K562 (cell line): ENCODE measurements around the gene DSCAM. TPM values are rescaled to one million over a fixed set of nuclear protein-coding genes. Genes with fewer than 3 reads are reported as not detected.

ENCODE experiments used
- ATAC-seq: fragments of 200-7000 bp; cut with Tn5 transposase; 3 replicates; pipeline ENCODE4 v1.9.1; 2020; ENCODE audit warnings: moderate library complexity
- BruUV-seq: library from RNA; stranded (reverse); fragments of 400-500 nt; replicated peaks from 2 replicates; lab custom pipeline; 2021; lab: Mats Ljungman, UMichigan
- CTCF ChIA-PET: fragments of 300-600 bp; formaldehyde crosslinking; extraction: SDS; loops from one replicate; lab custom pipeline; 2021; ENCODE audit warnings: low intra/inter-chr PET ratio; lab: Yijun Ruan, JAX
- POLR2A ChIA-PET: fragments of 300-600, 350-650 bp; sonication (Branson Sonifier 250); formaldehyde crosslinking; extraction: SDS; loops from one replicate; lab custom pipeline; 2021; ENCODE audit warnings: antibody characterized with exemption, inconsistent platforms; lab: Yijun Ruan, JAX
- DNase-seq, 4 experiments: peaks; one replicate each; pipeline versions ENCODE4 v3.0.0 to v3.0.0-alpha.2; 2011 to 2018; ENCODE audit warnings: low spot score in 3 of 4, mixed read lengths in 3 of 4; ENCODE audit errors: extremely low read depth in 1 of 4
- FAIRE-seq: peaks from 2 replicates; lab custom pipeline; 2011; peaks lifted over from hg19 to GRCh38; lab: Jason Lieb, UNC
- H2AFZ ChIP-seq: 2 replicates; pipeline ENCODE4 v1.6.0; 2011; ENCODE audit warnings: low read depth, low read length, control low read depth, inconsistent platforms
- H3K27ac ChIP-seq: fragments of 200-600 bp; 3 replicates; pipeline ENCODE4 v1.8.0; 2011; ENCODE audit warnings: low read depth, mild to moderate bottlenecking, control low read depth, inconsistent platforms, low read length, moderate library complexity, mixed read lengths; ENCODE audit errors: extremely low read depth
- H3K27me3 ChIP-seq, 2 experiments: fragments of 300-600 bp in 1 of 2; 2 replicates in 1 of 2; 3 replicates in 1 of 2; pipeline versions ENCODE4 v1.6.0 to v1.8.0; 2011; ENCODE audit warnings: inconsistent platforms in 2 of 2, low read length in 2 of 2, mild to moderate bottlenecking in 1 of 2, mixed read lengths in 1 of 2, moderate library complexity in 1 of 2; ENCODE audit not compliant: control insufficient read depth in 2 of 2, insufficient read depth in 2 of 2
- H3K36me3 ChIP-seq: fragments of 300-600 bp; 3 replicates; pipeline ENCODE4 v1.8.0; 2011; ENCODE audit warnings: mild to moderate bottlenecking, low read length, inconsistent platforms; ENCODE audit not compliant: control insufficient read depth, insufficient read depth
- H3K4me1 ChIP-seq, 2 experiments: fragments of 200-600 bp in 1 of 2; replicated peaks in 1 of 2; 2 replicates in 1 of 2; 3 replicates in 1 of 2; pipeline versions ENCODE4 v1.5.1 to v1.8.0; 2011; ENCODE audit warnings: inconsistent platforms in 2 of 2, low read length in 2 of 2, mild to moderate bottlenecking in 1 of 2, mixed read lengths in 1 of 2, moderate library complexity in 1 of 2; ENCODE audit not compliant: control insufficient read depth in 2 of 2, insufficient read depth in 2 of 2
- H3K4me2 ChIP-seq: 2 replicates; pipeline ENCODE4 v1.6.1; 2011; ENCODE audit warnings: low read length, control low read depth, inconsistent platforms, mixed read lengths; ENCODE audit not compliant: insufficient read depth
- H3K4me3 ChIP-seq: fragments of 200-600 bp; sonication (generic), shearing (Covaris generic); 2 replicates; pipeline ENCODE4 v1.5.1; 2016; ENCODE audit warnings: control low read depth, inconsistent platforms
- H3K79me2 ChIP-seq: fragments of 200-600 bp; 3 replicates; pipeline ENCODE4 v1.8.0; 2011; ENCODE audit warnings: low read length, inconsistent platforms; ENCODE audit not compliant: control insufficient read depth, insufficient read depth
- H3K9ac ChIP-seq, 2 experiments: 2 replicates each; pipeline versions ENCODE4 v1.6.0 to v1.6.1; 2011; ENCODE audit warnings: low read depth in 2 of 2, low read length in 2 of 2, control low read depth in 1 of 2, inconsistent platforms in 1 of 2, mild to moderate bottlenecking in 1 of 2, mixed read lengths in 1 of 2; ENCODE audit not compliant: insufficient read depth in 1 of 2
- H3K9me1 ChIP-seq: one replicate; pipeline ENCODE4 v1.6.0; 2011; ENCODE audit warnings: inconsistent platforms, mild to moderate bottlenecking, low read length, moderate library complexity; ENCODE audit not compliant: control insufficient read depth, insufficient read depth
- H3K9me3 ChIP-seq: replicated peaks from 2 replicates; pipeline ENCODE4 v1.5.1; 2011; ENCODE audit warnings: low read depth, low read length, inconsistent platforms; ENCODE audit not compliant: control insufficient read depth, insufficient read depth
- H4K20me1 ChIP-seq: replicated peaks from 2 replicates; pipeline ENCODE4 v1.6.1; 2011; ENCODE audit warnings: low read length, inconsistent platforms, mixed read lengths; ENCODE audit not compliant: control insufficient read depth, insufficient read depth
- BHLHE40 ChIP-seq: IDR thresholded peaks from 2 replicates; pipeline ENCODE4 v1.6.1; 2011; ENCODE audit warnings: low read length, improper control_type of control experiment
- CGGBP1 ChIP-seq: fragments of 250-450 bp; sonication (Bioruptor Pico); IDR thresholded peaks from 2 replicates; pipeline ENCODE4 v1.9.0; 2021; ENCODE audit warnings: mild to moderate bottlenecking
- JUN ChIP-seq, 2 experiments: sonication (generic) in 1 of 2; formaldehyde crosslinking in 1 of 2; IDR thresholded peaks; 2 replicates each; pipeline versions ENCODE4 v1.6.1 to v1.8.0; 2012 to 2022; ENCODE audit warnings: borderline replicate concordance in 2 of 2, mild to moderate bottlenecking in 2 of 2, improper control_type of control experiment in 1 of 2, low read depth in 1 of 2, low read length in 1 of 2, missing genetic modification reagents in 1 of 2
- MAFF ChIP-seq: IDR thresholded peaks from 2 replicates; pipeline ENCODE4 v1.6.1; 2012; ENCODE audit warnings: low read length, improper control_type of control experiment
- POLR2A ChIP-seq: fragments of 450-650 bp; conservative IDR thresholded peaks from 2 replicates; pipeline ENCODE4 v1.6.1; 2016
- ZNF263 ChIP-seq: sonication (generic); formaldehyde crosslinking; IDR thresholded peaks from 2 replicates; pipeline ENCODE4 v1.8.0; 2022; ENCODE audit warnings: mild to moderate bottlenecking, missing genetic modification reagents, borderline replicate concordance
- WGBS: fragments of 100-300 bp; shearing (Covaris generic); methylation state at CpG from one replicate; pipeline ENCODE4 v1.1.6; 2016; ENCODE audit warnings: low coverage, mixed read lengths; ENCODE audit not compliant: insufficient coverage; ENCODE audit errors: missing lambda C conversion rate; 5-methylcytosine and 5-hydroxymethylcytosine counted together
- in situ Hi-C: fragments of 300-500 bp; cut with MboI; formaldehyde crosslinking; loops from 4 replicates; pipeline ENCODE4 v1.15.0; 2018; ENCODE audit warnings: inconsistent platforms, mixed read lengths
- intact Hi-C: fragments of 100-400 bp; cut with micrococcal nuclease; formaldehyde crosslinking; loops from 2 replicates; pipeline ENCODE4 v1.14.2; 2022
- polyA plus RNA-seq, 8 experiments: library from polyadenylated mRNA; depleted of rRNA in 4 of 8; stranded (reverse) in 5 of 8; unstranded in 3 of 8; fragments of >200 nt; fragmentation: Nextera tagmentation in 2 of 8; fragmentation: Illumina TruSeq in 1 of 8; extraction: Ambion mirVana in 2 of 8; extraction: Trizol in 1 of 8; gene quantifications; 2 replicates each; pipeline versions ENCODE4 v1.2.1 to v1.2.3, GENCODE V29; 2011 to 2014; ENCODE audit warnings: inconsistent platforms in 1 of 8, missing spikeins in 1 of 8
- total RNA-seq, 7 experiments: library from RNA; depleted of rRNA in 6 of 7; stranded (reverse); fragments of >200 nt in 6 of 7; fragmentation: Illumina TruSeq in 2 of 7; extraction: Trizol in 2 of 7; gene quantifications; 2 replicates each; pipeline versions ENCODE4 v1.2.1 to v1.2.3, GENCODE V29; 2011 to 2021; ENCODE audit warnings: low replicate concordance in 1 of 7

The DSCAM gene
- total and polyA plus RNA-seq, 9 of the 15 experiments (the other 6 are each of a cell fraction or from before 2014, with no cell fraction given), result not detected

GRCh38 chr21:40257342-40257741 lies 589.6 kb downstream of the DSCAM start:
- POLR2A ChIA-PET, result no interaction called here
- Histone ChIP-seq H3K4me2 (no peak overlapping the region), H3K27ac (no peak overlapping the region), H3K4me3 (no peak overlapping the region), H3K4me1 (no peaks in the 10 kb centered on the region), H3K27me3 (no peaks in the 10 kb centered on the region), H2AFZ (no peak overlapping the region), H3K36me3 (no peaks in the 10 kb centered on the region), H3K9ac (no peak overlapping the region), H3K9me3 (no peaks in the 10 kb centered on the region; the same call in 1 of the 2 replicates), H3K9me1 (no peaks in the 10 kb centered on the region), H3K79me2 (no peaks in the 10 kb centered on the region), H4K20me1 (no peaks in the 10 kb centered on the region)
- intact Hi-C loops (no loop called here), in situ Hi-C loops (no loop called here)
- FAIRE-seq, result no peak
- DNase-seq, result no peak
- no peak for ATAC-seq
- CTCF ChIA-PET, result no interaction called here
- 0% methylated on average over 3 of the region's 3 CpGs for WGBS
- no TSS peak for BruUV-seq
- TF ChIP-seq JUN (IDR thresholded peaks at IDR 0.05; ENCODE audit: borderline replicate concordance, low read depth, low read length) (no peak), JUN (CRISPR knock-in tag; IDR thresholded peaks at IDR 0.05; ENCODE audit: borderline replicate concordance) (no peak), ZNF263 (CRISPR knock-in tag) (no peak), CGGBP1 (CRISPR knock-in tag) (no peak), BHLHE40 (no peak), MAFF (no peak), POLR2A (no peak)
